ENCODE data around the gene VWA5A.

DNA sequence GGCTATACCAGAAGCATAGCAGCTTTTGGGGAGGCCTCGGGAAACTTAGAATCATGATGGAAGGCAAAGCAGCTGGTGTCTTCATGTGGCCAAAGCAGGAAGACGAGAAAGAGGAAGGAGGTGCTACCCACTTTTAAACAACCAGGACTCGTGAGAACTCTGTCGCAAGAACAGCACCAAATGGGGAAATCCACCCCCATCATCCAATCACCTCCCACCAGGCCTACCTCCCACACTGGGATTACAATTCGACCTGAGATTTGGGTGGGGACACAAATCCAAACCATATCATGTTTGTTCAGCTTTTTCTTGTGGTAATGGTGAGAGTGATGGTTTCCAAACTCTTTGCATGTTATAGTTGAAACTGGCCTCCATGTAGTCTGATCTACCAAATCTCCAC, 35.4 kb downstream of the VWA5A start:
- no peak for TF ChIP-seq SMARCA5 (IDR thresholded peaks at IDR 0.05)
- TF ChIP-seq CTCF (IDR thresholded peaks at IDR 0.05 in 2 of 3, conservative IDR thresholded peaks at IDR 0.05 in 1 of 3; ENCODE audit: control insufficient read depth in 2 of 3, extremely low read depth in 1 of 3, insufficient read depth in 1 of 3, low read depth in 3 of 3, low read length in 3 of 3) = no peak
- no peak for TF ChIP-seq RBBP5 (conservative IDR thresholded peaks at IDR 0.05)
- TF ChIP-seq SP1 (IDR thresholded peaks at IDR 0.05; ENCODE audit: low read depth, low read length) = no peak
- TF ChIP-seq, protein P1, sequence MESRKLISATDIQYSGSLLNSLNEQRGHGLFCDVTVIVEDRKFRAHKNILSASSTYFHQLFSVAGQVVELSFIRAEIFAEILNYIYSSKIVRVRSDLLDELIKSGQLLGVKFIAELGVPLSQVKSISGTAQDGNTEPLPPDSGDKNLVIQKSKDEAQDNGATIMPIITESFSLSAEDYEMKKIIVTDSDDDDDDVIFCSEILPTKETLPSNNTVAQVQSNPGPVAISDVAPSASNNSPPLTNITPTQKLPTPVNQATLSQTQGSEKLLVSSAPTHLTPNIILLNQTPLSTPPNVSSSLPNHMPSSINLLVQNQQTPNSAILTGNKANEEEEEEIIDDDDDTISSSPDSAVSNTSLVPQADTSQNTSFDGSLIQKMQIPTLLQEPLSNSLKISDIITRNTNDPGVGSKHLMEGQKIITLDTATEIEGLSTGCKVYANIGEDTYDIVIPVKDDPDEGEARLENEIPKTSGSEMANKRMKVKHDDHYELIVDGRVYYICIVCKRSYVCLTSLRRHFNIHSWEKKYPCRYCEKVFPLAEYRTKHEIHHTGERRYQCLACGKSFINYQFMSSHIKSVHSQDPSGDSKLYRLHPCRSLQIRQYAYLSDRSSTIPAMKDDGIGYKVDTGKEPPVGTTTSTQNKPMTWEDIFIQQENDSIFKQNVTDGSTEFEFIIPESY (IDR thresholded peaks at IDR 0.05) = no peak
- TF ChIP-seq FOS (IDR thresholded peaks at IDR 0.05; ENCODE audit: borderline replicate concordance, extremely low read depth, insufficient read length) = no peak
